Activated naive CD4-positive, alpha-beta T cell treated with anti-CD3 and anti-CD28 coated beads, Interleukin-2, amount 10 ng/mL, durations not matched to agents 7 days and 5 days (primary cell): ENCODE data around the gene CCDC154.

Source experiments
- CTCF ChIA-PET: fragments of 350-600 bp; sonication (Branson Sonifier 250); formaldehyde crosslinking; loops from one replicate; lab custom pipeline; 2021; ENCODE audit warnings: antibody characterized with exemption; lab: Charles Lee
- DNase-seq: peaks from one replicate; pipeline ENCODE4 v3.0.0-alpha.2; 2020
- H3K27ac Mint-ChIP-seq: one replicate; pipeline ENCODE4 v1.8.0; 2021; ENCODE audit warnings: mild to moderate bottlenecking, moderate library complexity, mixed read lengths
- H3K27me3 Mint-ChIP-seq: one replicate; pipeline ENCODE4 v1.8.0; 2021; ENCODE audit warnings: mild to moderate bottlenecking, mixed read lengths
- H3K36me3 Mint-ChIP-seq: one replicate; pipeline ENCODE4 v1.8.0; 2021; ENCODE audit warnings: mixed read lengths
- H3K4me1 Mint-ChIP-seq: one replicate; pipeline ENCODE4 v1.8.0; 2021; ENCODE audit warnings: mixed read lengths
- H3K4me3 Mint-ChIP-seq: one replicate; pipeline ENCODE4 v1.8.0; 2021; ENCODE audit warnings: mild to moderate bottlenecking, moderate library complexity, mixed read lengths
- H3K9me3 Mint-ChIP-seq: one replicate; pipeline ENCODE4 v1.8.0; 2021; ENCODE audit warnings: mixed read lengths

The CCDC154 gene

GRCh38 chr16:1453316-1453715 lies 9.0 kb upstream of the CCDC154 start:
- CTCF ChIA-PET = no interaction called here
- H3K9me3 Mint-ChIP-seq = no peaks in the 10 kb centered on the region
- no peak for DNase-seq
- peaks cover 3% of the 10 kb centered on the region for H3K36me3 Mint-ChIP-seq
- no peaks in the 10 kb centered on the region for H3K27me3 Mint-ChIP-seq
- peaks cover 9% of the 10 kb centered on the region for H3K4me1 Mint-ChIP-seq
- peak overlapping the region; percentile 38 for H3K4me3 Mint-ChIP-seq
- peak overlapping the region; percentile 89 for H3K27ac Mint-ChIP-seq

DNA sequence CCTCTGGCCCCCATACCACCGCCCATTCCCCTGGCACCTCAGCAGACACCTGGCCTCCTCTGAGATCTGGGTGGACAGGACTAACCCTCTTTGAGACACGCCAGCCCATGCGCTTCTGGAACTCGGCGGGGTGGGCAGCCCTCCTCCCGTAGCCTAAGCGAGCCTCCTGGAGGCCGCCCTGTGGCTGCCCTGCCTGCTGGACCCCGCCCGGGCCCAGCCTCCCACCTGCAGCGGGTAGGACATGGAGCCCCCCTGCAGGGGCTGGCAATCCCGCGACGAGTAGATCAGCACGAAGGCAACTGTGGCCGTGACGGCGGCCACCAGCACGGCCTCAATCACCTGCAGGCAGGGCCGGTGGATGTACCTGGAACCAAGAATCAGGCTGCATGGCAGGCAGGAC lies 8.2 kb upstream of the CCDC154 start:
- CTCF ChIA-PET = no interaction called here
- no peaks in the 10 kb centered on the region for H3K9me3 Mint-ChIP-seq
- H3K4me3 Mint-ChIP-seq = no peak overlapping the region
- no peaks in the 10 kb centered on the region for H3K27me3 Mint-ChIP-seq
- H3K4me1 Mint-ChIP-seq = peaks cover 9% of the 10 kb centered on the region
- H3K36me3 Mint-ChIP-seq = peaks cover 5% of the 10 kb centered on the region
- H3K27ac Mint-ChIP-seq = no peak overlapping the region
- DNase-seq = no peak

GRCh38 chr16:1451702-1452392 lies 7.5 kb upstream of the CCDC154 start:
- H3K27ac Mint-ChIP-seq = no peak overlapping the region
- H3K4me3 Mint-ChIP-seq = no peak overlapping the region
- no peaks in the 10 kb centered on the region for H3K9me3 Mint-ChIP-seq
- H3K4me1 Mint-ChIP-seq = peaks cover 9% of the 10 kb centered on the region
- CTCF ChIA-PET = no interaction called here
- H3K27me3 Mint-ChIP-seq = no peaks in the 10 kb centered on the region
- no peak for DNase-seq
- H3K36me3 Mint-ChIP-seq = peaks cover 5% of the 10 kb centered on the region

GRCh38 chr16:1450841-1451240 lies 6.5 kb upstream of the CCDC154 start:
- Mint-ChIP-seq H3K4me1 (peaks cover 9% of the 10 kb centered on the region), H3K9me3 (no peaks in the 10 kb centered on the region), H3K27me3 (no peaks in the 10 kb centered on the region)

GRCh38 chr16:1450218-1450617 lies 5.9 kb upstream of the CCDC154 start:
- no peak overlapping the region for H3K27ac Mint-ChIP-seq

More at GRCh38 chr16:1450841-1451240, 6.5 kb upstream of the CCDC154 start:
- Mint-ChIP-seq H3K27ac (no peak overlapping the region), H3K4me3 (no peak overlapping the region), H3K36me3 (peaks cover 5% of the 10 kb centered on the region)
- CTCF ChIA-PET = no interaction called here
- DNase-seq = no peak

DNA sequence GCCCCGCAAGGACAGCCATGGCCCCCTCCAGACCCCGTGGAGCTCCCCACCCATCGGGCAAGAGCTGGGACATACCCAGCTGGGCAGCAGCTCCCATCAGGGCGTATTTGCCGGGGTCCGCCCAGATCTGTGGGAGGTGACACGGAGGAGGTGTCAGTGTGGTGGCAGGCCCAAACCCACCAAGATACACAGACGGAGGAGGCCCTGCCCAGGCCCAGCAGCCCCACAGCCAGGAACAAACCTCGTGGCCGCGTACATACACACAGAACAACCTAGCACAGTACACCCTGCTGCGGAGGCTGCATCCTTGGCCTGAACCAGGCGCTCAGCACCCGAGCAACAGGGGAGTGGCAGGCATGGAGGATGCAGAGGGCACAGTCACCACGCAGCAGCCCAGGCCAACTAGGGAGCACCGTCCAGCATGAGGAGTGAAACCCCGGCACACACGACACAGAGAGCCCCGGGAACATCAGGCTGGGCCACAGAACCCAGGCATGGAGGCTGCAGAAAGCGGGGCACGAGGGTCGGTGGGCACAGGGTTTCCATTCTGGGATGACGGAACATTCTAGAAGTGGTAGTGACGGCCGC lies 4.9 kb upstream of the CCDC154 start:
- DNase-seq = no peak
- Mint-ChIP-seq H3K27ac (no peak overlapping the region), H3K36me3 (peaks cover 5% of the 10 kb centered on the region), H3K4me1 (peaks cover 8% of the 10 kb centered on the region), H3K27me3 (no peaks in the 10 kb centered on the region), H3K9me3 (no peaks in the 10 kb centered on the region), H3K4me3 (no peak overlapping the region)
- CTCF ChIA-PET = no interaction called here

More at GRCh38 chr16:1450218-1450617, 5.9 kb upstream of the CCDC154 start:
- H3K9me3 Mint-ChIP-seq = no peaks in the 10 kb centered on the region
- CTCF ChIA-PET = no interaction called here
- H3K4me1 Mint-ChIP-seq = peaks cover 9% of the 10 kb centered on the region
- DNase-seq = no peak
- no peak overlapping the region for H3K4me3 Mint-ChIP-seq
- no peaks in the 10 kb centered on the region for H3K27me3 Mint-ChIP-seq
- peaks cover 5% of the 10 kb centered on the region for H3K36me3 Mint-ChIP-seq

DNA sequence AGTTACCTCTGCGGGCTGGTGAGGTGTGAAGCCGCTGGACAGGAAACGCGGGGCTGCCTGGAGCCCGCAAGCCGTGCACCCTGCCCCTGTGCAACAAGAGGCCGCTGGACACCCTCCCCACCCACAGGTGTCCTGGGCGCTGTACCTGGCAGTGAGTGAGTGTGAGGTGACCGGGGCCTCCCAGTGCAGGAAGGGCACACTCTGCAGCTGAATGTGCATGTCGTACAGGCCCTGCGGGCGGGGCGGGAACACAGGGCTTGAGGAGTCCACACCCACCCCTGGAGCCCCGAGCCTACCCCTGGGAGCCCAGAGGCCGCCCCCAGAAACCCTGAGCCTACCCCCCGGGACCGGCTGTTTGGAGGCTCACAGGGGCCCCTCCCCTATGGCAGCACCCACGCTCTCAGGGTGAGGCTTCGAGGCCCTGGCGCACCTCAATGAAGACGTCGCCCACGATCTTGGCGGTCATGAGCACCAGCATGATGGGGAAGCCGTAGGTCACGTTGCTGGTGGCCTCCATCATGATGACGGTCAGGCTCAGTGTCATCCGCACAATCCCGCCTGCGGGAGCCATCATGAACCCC lies 4.3 kb upstream of the CCDC154 start:
- CTCF ChIA-PET = no interaction called here
- H3K4me3 Mint-ChIP-seq = no peak overlapping the region
- H3K4me1 Mint-ChIP-seq = peaks cover 2% of the 10 kb centered on the region
- no peaks in the 10 kb centered on the region for H3K9me3 Mint-ChIP-seq
- DNase-seq = no peak
- no peak overlapping the region for H3K27ac Mint-ChIP-seq
- no peaks in the 10 kb centered on the region for H3K27me3 Mint-ChIP-seq
- H3K36me3 Mint-ChIP-seq = peaks cover 3% of the 10 kb centered on the region

- H3K36me3 Mint-ChIP-seq = peaks cover 3% of the 10 kb centered on the region
- DNase-seq = no peak
- H3K4me1 Mint-ChIP-seq = no peaks in the 10 kb centered on the region
- H3K9me3 Mint-ChIP-seq = no peaks in the 10 kb centered on the region
- CTCF ChIA-PET = no interaction called here
- no peaks in the 10 kb centered on the region for H3K27me3 Mint-ChIP-seq
- no peak overlapping the region for H3K4me3 Mint-ChIP-seq
- no peak overlapping the region for H3K27ac Mint-ChIP-seq
These were observed 3.6 kb upstream of the CCDC154 start for GRCh38 chr16:1447965-1448364.

- H3K4me1 Mint-ChIP-seq = no peaks in the 10 kb centered on the region
- DNase-seq = no peak
- H3K27ac Mint-ChIP-seq = no peak overlapping the region
- no peaks in the 10 kb centered on the region for H3K9me3 Mint-ChIP-seq
- no peak overlapping the region for H3K4me3 Mint-ChIP-seq
- no peaks in the 10 kb centered on the region for H3K27me3 Mint-ChIP-seq
- CTCF ChIA-PET = no interaction called here
- peaks cover 1% of the 10 kb centered on the region for H3K36me3 Mint-ChIP-seq
These were observed 2.1 kb upstream of the CCDC154 start for GRCh38 chr16:1446296-1447080.

DNA sequence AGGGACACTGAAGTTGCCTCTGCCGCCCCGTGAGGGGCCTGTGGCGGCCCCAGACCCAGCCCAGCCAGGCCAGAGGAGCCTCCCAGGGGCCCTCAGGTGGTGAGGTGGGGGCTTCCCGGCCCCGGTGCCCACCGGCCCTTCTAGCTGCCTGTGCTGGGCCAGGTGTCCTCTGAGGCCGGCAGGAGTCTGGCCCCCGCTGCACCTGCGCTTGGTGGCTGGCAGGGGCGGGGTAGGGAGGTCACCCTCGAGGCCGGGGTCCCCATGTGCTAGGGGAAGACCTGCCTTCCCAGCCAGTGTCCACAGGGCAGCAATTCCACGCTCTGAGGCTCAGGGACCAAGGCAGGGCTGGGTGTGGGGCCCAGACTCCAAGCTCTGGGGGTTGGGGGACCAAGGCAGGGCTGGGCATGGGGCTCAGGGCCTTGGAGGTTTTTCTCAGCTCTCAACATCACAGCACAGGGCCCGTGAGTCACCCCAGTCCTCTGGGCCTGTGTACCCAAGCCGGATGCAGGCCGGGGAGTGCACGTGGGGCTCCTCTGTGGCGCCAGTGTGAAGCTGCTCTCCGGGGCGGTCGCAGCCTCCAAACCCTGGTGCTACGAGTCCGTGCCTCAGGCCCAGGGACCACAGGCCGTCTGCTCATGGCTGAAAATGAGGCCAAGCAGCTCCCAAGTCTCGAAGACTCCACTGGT lies 1.3 kb upstream of the CCDC154 start:
- Mint-ChIP-seq H3K4me3 (no peak overlapping the region), H3K36me3 (peaks cover 1% of the 10 kb centered on the region), H3K4me1 (no peaks in the 10 kb centered on the region), H3K9me3 (no peaks in the 10 kb centered on the region), H3K27ac (no peak overlapping the region), H3K27me3 (no peaks in the 10 kb centered on the region)
- no peak for DNase-seq
- CTCF ChIA-PET = no interaction called here

GRCh38 chr16:1444730-1445517 lies 568 bp upstream of the CCDC154 start:
- no peaks in the 10 kb centered on the region for H3K27me3 Mint-ChIP-seq
- peaks cover 1% of the 10 kb centered on the region for H3K36me3 Mint-ChIP-seq
- no peaks in the 10 kb centered on the region for H3K4me1 Mint-ChIP-seq
- H3K4me3 Mint-ChIP-seq = no peak overlapping the region
- CTCF ChIA-PET = no interaction called here
- H3K9me3 Mint-ChIP-seq = no peaks in the 10 kb centered on the region
- DNase-seq = no peak
- no peak overlapping the region for H3K27ac Mint-ChIP-seq

- CTCF ChIA-PET = interaction anchor here (1.5 kb wide), 1 partner anchor 10 kb away, joined by 4 read pairs; no protein-coding TSS in a partner anchor
- DNase-seq = no peak
- H3K36me3 Mint-ChIP-seq = peaks cover 1% of the 10 kb centered on the region
- H3K4me1 Mint-ChIP-seq = no peaks in the 10 kb centered on the region
- H3K4me3 Mint-ChIP-seq = no peak overlapping the region
- H3K27me3 Mint-ChIP-seq = no peaks in the 10 kb centered on the region
- H3K9me3 Mint-ChIP-seq = no peaks in the 10 kb centered on the region
- no peak overlapping the region for H3K27ac Mint-ChIP-seq
These were observed 868 bp downstream of the CCDC154 start for GRCh38 chr16:1443403-1443973.

DNA sequence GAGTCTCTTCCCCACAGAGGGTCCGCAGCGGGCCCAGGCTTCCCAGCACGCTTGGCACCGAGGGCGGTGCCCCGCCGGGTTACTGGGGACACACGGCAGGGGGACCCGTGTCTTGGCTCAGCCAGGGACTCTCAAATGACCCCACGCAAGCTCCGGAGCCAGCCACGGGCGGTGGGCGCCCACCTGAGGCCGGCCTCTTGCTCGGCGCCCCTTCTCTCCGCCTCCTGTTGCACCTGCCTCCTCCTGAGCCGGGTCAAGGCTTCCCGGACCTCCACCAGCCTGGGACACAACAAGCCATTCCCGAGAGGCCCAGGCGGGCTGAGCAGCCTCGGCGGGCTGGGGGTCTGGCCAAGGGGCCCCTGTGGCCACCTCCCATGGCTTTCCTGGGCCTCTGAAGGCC lies 1.7 kb downstream of the CCDC154 start:
- Mint-ChIP-seq H3K4me1 (no peaks in the 10 kb centered on the region), H3K9me3 (no peaks in the 10 kb centered on the region), H3K4me3 (no peak overlapping the region), H3K36me3 (no peaks in the 10 kb centered on the region), H3K27me3 (no peaks in the 10 kb centered on the region), H3K27ac (no peak overlapping the region)
- CTCF ChIA-PET = interaction anchor here (1.5 kb wide), 1 partner anchor 9 kb away, joined by 4 read pairs; no protein-coding TSS in a partner anchor
- DNase-seq = no peak
